ENCODE data around the gene ISCU.
"Not testable (repeated sequence)": the region's sequence is repeated elsewhere in the genome, so short reads cannot be mapped to it uniquely, and the experiment has no call there.

The ISCU gene

DNA sequence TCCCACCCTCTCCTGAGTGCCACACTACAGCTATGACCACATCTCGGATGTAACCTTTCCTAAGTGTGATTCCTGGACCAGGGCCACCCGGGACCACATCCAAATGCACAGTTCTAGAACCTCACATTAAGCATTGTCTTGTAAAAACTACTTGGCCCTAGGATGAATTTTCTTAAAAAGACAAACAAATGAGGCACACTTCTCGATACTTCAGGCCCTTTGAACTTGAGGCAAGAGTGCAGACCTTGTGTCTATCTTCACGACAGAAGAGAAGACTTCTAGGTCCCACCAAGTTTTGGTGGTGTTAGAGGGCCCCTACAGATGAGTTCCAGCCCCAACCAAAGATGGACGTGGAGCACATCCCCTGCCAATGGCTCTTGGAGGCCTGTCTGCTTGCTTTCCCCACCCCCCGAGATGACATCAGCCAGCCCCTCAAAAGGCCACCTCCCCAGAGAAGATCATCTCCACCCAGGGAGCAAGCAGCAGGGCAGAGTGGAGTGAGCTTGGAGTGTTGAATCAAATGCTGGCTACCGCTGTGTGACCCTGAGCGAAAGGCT, 9.3 kb downstream of the ISCU start:
- no peak for DNase-seq

DNA sequence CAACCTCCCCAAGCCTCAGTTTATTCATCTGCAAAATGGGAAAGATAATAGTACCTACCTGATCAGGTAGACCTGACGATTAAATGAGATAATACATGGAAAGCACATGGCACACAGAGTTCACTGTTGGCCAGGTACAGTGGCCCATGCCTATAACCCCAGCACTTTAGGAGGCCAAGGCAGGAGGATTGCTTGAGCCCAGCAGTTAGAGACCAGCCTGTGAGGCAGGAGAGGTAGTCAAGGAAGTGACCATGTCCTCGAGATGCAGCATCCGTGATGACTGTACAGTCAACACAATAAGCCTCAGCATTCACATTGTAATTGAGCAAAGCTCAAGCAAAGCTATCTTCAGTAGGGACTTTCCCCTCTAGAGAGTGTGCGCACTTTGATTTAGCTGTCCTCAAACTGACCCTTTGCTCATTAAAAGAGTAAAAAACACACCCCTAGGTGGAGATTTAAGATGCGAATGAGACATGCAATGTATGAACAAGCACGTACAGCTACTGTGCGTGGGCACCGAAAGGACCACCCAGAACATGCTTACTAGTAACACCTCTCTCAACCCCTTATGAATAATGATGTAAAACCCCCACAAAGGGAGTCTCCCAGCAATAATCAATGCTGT, 9.9 kb downstream of the ISCU start:
- no peak for DNase-seq

DNA sequence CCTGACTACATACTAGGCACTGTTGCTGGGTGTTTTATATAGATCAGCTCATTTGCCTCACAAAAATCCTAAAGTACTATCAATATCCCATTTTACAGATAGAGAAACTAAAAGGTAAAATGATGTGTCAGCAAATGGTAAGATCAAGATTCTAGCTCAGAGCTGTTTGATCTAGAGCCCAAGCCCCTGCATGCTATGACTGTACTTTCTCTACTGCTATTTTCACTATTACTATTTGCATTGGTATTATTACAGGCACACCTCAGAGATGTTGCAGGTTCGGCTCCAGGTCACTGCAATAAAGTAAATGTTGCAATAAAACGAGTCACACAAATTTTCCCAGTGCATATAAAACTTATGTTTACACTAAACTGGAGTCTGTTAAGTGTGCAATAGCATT, 10.9 kb downstream of the ISCU start:
- DNase-seq: no peak

DNA sequence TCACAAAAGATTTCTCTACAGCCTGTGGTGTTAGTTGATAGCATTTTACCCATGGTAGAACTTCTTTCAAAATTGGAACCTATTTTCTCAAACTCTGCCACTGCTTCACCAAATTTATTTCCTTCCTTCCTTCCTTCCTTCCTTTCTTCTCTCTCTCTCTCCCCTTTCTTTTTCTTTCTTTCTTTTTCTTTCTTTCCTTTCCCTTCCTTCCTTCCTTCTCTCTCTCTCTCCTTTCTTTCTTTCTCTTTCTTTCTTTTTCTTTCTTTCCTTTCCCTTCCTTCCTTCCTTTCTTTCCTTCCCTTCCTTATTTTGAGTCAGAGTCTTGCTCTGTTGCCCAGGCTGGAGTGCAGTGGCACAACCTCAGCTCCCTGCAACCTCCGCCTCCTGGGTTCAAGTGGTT, 11.9 kb downstream of the ISCU start:
- DNase-seq: not testable (repeated sequence)

DNA sequence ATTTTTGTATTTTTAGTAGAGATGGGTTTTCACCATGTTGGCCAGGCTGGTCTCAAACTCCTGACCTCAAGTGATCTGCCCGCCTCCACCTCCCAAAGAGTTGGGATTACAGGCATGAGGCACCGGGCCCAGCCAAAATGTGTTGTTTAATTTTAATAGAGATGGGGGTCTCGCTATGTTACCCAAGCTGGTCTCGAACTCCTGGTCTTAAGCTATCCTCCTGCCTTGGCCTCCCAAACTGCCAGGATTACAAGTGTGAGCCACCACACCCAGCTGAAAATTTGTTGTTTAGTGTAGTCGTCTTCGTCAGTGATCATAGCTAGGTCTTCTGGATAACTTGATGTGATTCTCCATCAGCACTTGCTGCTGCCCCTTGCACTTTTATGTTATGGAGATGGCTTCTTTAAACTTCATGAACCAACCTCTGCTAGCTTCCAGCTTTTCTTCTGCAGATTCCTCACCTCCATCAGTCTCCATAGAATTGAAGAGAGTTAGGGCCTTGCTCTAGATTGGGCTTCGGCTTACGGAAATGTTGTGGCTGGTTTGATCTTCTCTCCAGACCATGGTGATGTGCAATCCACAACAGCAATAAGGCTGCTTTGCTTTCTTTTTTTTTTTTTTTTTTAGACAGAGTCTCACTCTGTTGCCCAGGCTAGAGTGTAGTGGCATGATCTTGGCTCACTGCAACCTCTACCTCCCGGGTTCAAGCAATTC, 13.0 kb downstream of the ISCU start:
- no peak for DNase-seq

DNA sequence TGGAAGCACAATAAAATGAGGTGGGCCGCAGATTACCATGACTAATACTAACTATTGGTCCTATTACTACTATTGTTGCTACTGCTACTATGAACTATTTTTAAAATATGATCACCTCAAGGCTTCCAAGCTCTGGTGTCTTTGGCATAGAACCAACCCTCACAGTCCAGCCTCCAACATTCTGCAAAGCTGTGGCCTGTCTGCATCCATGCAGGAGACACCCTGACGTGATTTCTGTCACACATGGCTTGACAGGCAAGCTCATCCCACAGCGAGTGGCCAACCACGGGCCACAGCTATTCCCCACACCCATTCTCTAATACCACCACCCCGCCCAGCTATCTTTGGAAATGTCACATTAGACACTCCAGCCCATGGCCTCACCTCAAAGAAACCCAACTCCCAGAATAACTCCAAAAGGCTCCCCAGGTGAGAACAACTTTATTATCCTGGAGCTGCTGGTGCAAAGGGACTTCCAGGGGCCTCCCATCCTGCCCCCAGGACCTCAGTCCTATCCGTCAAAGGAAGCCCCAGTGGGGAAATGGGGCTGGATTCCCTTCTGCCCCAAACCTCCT, 14.4 kb downstream of the ISCU start:
- no peak for DNase-seq

DNA sequence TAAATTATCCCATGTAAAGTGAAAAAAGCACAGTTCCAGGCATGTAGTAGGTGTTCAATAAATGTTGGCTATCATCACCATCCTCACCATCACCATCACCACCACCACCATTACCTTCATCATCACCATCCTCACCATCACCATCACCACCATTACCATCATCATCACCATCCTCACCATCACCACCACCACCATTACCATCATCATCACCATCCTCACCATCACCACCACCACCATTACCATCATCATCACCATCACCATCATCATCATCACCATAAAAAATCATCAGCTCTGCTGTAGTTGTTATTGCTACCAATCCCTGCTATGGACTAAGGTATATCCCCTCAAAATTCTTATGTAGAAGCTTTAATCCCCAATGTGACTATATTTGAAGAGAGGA, 15.1 kb downstream of the ISCU start:
- no peak for DNase-seq

DNA sequence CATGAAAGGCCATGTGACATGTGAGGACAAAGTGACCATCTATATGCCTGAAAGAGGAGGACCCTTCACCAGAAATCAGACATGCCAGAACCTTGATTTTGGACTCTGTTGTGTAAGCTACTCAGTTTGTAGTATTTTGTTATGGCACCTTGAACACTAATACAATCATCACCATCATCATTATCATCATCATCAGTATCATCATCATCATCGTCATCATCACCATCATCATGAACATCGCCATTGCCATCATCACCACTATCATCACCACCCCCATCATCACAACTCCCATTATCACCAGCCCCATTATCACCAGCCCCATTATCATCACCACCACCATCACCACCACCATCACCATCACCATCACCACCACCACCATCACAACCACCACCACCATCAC, 15.9 kb downstream of the ISCU start:
- DNase-seq: no peak

DNA sequence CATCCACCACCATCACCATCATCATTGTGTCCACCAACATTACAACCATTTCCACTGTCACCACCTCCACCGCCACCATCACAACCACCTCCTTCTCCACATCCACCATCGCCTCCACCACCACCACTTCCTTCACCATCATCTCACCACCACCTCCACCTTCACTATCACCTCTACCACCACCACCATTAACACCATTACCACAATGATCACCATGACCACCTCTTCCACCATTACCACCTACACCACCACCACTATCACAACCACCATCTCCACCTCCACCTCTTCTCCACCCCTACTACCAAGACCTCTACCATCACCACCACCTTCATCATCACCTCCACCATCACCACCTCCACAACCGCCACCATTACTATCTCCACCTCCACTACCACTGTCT, 16.4 kb downstream of the ISCU start:
- no peak for DNase-seq

DNA sequence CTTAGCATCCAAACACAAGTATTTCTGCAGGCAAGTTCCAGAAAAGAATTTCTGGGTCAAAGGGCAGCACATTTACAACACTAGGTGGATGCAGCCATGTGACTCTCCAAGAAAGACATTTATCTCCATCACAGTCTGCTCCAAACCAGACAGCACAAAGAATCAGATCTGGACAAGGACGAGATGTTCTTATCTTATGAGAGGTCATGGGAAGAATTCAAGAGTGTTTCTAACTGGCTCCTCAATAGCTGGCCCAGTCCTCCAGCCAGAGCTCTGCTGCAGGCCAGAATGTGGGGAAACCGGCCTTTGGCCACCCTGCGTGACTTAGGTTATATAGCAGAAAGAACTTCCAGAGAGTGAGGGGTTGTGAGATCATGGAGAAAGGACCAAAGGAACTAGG, 18.1 kb downstream of the ISCU start:
- DNase-seq: no peak

DNA sequence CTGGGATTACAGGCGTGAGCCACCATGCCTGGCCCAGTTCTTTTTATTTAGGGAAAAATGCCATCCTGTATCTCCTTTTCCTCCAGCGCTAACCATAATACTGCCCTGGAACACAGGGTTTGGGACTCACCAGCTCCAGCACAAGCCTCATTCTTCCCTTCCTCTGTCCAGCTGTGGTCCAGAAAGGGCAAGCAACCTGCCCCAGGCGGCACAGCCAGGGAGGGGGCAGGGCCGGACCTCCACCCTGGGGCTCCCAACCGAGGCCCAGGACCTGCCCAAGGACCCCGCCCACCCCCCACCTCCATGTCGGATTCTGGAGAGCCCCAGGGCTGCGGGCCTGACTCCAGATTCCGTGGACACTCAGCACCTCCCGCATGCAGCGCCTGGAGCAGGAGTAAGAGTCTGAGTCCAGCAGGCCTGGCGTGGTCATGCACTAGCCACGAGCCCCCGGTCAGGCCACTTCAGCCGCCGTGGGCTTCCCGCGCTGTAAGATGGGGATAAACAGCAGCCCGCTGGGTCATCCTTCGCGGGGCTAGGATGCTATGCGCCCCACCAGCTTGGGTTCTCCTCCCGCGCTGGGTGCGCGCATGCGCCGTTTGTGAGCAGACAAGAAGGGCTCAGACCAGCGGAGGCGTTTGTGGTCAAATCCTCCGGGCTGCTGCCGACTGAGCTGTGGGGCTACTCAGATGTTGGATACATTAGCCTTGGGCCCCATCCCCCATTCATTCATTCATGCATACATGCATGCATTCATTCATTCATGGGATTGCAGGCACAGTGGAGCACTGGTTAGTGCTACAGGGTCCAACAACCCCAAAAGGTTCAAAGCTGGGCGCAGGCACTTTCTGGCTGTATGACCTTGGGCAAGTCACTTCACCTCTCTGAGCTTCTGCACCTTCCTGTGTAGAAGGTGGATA, 19.2 kb downstream of the ISCU start:
- no peak for DNase-seq

DNA sequence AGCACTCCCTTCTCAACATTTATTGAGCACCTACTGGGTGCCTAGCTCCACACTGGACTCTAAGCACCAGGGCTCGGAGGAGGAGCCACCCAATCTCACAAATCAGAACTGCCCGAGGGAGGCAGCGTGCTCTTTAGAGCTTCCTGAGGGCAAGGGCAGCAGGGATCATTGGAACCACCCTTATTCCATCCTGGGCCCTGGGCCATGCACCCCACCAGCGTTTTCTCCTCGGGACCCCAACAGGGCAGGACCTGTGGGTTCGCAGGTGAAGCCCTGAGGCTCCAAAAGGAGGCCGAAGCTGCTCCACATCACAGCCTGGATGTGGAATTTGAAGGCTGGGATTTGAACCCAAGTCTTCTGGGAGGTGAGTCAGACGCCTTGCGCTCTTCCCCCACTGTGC, 20.1 kb downstream of the ISCU start:
- DNase-seq: no peak

DNA sequence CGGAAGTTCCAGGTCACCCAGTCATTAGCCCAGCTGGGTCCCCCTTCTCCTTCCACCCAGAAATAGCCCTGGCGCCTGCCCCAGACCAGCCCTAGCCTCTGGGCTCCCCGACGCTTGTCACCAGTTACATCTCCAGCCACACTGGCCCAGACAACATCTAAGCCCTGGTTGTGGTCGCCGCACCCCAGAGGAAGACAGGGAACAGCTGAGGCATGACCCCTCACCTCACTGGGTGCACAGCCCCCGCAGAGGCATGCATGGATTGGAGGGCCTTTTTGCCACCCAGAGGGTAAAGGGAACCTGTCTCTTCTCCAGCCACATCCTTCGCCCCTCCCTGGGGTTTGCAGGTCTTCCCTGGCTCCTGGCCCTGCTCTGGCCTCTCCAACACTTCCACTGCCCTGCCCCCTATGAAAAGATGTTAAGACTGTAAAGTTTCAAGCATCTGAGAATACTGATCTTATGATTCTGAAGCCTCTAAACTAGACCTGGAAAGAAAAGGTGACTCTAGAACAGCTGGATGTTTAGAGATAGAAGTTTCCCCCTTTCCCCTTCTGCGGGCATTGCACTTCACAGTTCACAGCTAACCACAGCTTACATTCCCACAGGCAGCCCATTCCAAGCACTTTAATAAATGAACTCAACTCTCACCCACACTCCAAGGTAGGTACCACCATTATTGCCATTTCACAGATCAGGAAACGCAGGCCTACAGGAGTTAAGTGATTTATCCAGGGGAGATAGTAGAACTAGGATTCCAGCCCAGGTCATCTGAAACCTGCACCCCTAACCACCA, 20.8 kb downstream of the ISCU start:
- DNase-seq: no peak

DNA sequence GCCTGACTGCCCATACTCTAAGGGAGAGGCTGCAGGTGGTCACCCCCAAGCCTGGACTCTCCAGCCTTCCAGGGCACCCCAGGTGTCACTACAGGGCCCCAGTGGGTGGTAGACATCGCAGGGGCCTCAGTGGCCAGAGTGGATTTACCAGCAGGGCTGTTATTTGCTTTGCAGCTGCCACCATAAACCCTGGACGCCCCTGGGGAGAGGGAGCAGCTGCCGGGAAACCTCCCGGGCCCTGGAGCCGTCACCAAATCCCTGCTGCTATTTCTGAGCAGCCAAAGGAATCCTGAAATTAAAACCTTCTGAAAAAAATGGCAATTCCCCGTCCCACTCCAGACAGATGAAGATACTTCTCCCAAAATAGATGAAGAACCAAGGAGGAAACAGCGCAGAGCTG, 21.6 kb downstream of the ISCU start:
- DNase-seq: no peak

DNA sequence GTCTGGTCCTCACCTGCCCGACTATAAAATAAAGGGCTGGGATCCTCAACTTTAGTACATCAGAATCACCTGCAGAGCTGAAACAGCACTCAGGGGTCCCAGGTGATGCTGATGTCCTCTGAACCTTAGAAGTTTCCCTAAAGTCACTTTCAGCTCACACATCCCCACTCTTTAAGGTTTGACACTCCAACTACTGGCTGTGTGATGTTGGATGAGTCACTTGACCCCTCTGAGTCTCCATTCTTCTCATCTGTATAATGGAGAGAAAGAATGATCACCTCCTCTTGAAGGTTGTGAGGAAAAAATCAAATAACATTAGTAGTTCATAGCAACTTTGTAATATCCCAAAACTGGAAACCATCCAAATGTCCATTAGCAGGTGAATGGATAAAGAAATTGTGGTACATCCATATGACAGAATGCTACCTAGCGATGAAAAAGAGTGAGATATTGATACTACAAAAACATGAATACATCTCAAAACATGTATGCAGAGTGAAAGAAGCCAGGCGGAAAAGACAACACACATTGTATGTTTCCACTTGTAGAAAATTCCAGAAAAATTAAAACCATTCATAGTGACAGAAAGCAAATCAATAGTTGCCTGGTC, 22.2 kb downstream of the ISCU start:
- no peak for DNase-seq

DNA sequence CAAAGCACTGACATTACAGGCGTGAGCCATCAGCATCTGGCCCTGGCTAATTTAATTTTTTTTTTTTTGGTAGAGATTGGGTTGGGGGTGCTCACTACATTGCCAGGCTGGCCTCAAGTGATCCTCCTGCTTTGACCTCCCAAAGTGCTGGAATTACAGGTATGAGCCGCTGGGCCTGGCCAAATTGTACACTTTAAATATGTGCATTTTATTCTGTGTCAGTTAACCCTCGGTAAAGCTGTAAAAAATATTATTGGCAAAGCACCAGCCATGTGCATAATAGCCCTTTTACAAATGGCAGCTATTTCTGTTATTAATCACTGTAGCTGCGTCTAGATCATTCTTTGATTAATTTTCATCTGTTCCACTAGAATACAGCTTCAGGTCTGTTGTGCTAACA, 23.5 kb downstream of the ISCU start:
- DNase-seq: no peak

DNA sequence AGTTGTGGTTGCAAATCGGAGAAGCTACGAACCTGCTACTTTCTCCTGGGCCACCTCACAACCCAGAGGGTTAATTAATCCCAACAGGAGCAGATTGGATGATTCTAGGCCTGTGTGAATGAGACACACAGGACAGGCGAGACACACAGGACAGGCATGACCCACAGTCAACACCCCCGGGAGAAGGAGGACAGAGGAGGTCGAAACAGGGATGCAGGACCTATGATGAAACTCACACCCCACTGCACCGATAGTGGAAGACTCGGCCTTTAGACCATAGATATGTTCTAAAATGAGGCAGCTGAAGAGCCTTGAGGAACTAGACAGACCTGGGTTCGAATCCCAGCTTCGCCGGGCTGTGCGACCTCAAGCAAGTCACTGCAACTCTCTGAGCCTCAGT, 23.9 kb downstream of the ISCU start:
- no peak for DNase-seq

DNA sequence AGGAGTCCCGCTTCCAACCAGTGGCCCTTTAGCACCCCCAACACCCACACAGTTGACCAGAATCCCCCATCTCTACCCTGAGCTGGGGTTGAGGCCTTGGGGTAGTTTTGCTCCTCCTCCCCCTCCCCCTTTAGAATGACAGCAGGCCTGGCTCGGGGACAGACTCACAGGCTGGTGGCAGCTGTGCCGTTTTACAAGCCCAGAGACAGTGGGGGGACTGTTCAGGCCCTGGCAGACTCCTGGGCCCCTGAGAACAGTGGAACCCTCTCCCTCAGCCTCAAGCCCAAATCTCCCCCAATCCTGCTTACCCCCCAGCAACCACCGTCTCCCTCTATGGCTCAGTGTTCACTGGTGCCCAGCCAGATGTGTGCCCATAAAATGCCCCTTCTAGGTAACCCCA, 25.4 kb downstream of the ISCU start:
- DNase-seq: no peak

DNA sequence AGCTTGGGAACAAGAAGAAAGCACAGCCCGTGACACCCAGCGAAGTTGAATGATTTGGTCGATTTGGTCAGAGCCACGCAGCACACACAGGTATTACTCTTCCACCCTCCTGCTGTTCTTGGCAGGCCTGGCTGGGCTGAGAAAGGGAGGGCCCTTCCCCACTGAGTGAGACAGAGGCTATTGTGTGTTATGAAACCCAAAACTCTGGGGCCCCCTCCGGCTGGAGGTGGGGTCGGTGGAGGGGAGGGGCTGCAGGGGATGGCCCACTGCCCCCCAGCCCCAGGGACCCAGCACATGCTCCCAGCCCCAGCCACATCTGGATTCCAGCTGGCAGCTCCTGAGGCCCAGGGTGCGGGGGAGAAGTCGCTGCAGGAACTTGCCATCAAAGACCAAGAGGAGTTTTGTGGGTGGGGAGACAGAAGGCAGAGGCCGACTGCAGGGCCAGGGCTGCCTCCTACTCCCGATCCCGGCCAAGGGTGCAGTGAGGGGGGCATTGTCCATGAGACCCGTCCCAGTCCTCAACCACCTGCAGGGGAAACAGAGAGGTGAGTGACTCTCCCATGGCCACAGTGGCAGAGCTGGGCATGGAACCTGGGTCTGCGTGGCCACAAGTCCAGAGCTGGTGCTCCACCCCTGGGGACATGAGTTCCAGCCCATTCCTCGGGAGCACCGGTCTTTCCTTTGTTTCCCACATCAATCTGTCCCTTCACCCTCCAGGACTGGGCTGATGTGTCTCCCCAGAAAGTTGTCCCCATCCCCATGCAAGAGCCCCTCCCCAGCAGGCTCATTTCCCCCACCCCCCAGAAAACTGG, 26.8 kb downstream of the ISCU start:
- no peak for DNase-seq

DNA sequence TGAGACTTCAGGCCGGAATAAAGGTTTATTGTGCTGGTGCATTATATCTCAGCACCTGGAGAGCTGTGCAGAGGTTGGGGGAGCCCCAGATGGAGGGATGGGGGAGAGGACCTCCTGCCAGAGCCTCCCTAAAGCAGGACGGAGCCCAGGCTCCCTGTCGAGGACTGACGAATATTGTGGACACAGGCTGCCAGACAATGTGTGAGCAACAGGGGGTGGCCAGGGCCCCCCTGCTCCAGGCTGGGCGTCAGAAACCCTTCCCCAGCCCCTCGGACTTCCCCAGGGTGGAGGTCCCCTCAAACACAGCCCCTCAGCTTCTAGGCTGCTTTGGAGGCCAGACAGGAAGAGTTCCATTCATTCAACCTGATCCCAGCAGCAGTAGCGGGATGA, 27.4 kb downstream of the ISCU start:
- no peak for DNase-seq

DNA sequence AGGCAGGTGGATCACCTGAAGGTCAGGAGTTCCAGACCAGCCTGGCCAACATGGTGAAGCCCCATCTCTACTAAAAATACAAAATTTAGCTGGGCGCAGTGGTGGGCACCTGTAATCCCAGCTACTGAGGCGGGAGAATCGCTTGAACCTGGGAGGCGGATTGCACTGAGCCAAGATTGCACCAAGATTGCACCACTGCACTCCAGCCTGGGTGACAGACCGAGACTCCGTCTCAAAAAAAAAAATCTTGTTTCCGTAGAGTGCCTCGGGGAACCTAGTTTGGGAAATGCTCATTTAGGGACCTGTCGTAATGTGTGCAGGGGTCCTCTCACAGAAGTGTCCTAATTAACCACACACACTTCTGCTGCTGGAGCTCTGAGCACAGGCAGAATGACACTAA, 28.1 kb downstream of the ISCU start:
- DNase-seq: not testable (repeated sequence)
